GM12865 (cell line): Measurements from ENCODE around the gene POP4.

Source experiments
- DNase-seq: peaks from one replicate; pipeline ENCODE4 v3.0.0; 2010; ENCODE audit warnings: low read depth
- H3K4me3 ChIP-seq: 2 replicates; pipeline ENCODE4 v1.5.1; 2011; ENCODE audit warnings: mild to moderate bottlenecking, low read depth, low read length, control low read depth
- TF ChIP-seq, protein P1 (sequence below): IDR thresholded peaks from 2 replicates; pipeline ENCODE4 v1.5.1; 2011; ENCODE audit warnings: low read length, control low read depth, low read depth, inconsistent platforms; ENCODE audit not compliant: insufficient read depth; ENCODE audit errors: missing control alignments

Gene POP4

DNA sequence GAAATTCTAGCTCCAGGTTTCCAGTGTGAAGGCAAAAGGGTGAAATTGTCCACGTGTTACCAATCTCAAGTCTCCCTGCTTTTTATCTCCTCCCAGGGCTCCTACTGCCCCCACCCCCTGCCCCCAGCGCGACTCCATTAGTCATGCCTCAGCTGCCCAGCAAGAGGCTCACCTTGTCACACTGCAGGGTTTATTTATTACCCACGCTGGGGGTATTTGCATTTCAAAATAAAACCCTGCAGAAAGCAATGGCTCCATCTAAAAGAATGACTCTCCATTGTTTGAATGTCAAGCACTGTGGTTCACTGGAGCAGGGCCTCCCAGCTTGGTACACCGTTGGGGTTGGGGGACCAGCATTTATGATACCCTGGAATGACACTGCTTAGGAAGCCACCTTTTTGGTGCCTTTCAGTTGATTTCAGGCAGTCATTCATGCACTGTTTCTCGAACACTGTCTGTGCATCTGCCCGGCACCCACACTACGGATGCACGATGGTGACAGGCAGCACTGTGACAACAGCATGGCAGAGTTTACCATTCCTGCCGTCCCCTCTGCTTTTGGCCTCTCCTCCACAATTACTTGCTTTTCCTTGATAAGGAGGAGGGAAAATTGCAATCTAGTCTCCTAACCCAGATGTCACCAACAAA, 9.9 kb upstream of the POP4 start:
- DNase-seq, result no peak
- TF ChIP-seq, protein P1, sequence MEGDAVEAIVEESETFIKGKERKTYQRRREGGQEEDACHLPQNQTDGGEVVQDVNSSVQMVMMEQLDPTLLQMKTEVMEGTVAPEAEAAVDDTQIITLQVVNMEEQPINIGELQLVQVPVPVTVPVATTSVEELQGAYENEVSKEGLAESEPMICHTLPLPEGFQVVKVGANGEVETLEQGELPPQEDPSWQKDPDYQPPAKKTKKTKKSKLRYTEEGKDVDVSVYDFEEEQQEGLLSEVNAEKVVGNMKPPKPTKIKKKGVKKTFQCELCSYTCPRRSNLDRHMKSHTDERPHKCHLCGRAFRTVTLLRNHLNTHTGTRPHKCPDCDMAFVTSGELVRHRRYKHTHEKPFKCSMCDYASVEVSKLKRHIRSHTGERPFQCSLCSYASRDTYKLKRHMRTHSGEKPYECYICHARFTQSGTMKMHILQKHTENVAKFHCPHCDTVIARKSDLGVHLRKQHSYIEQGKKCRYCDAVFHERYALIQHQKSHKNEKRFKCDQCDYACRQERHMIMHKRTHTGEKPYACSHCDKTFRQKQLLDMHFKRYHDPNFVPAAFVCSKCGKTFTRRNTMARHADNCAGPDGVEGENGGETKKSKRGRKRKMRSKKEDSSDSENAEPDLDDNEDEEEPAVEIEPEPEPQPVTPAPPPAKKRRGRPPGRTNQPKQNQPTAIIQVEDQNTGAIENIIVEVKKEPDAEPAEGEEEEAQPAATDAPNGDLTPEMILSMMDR, result no peak
- H3K4me3 ChIP-seq, result no peak overlapping the region

DNA sequence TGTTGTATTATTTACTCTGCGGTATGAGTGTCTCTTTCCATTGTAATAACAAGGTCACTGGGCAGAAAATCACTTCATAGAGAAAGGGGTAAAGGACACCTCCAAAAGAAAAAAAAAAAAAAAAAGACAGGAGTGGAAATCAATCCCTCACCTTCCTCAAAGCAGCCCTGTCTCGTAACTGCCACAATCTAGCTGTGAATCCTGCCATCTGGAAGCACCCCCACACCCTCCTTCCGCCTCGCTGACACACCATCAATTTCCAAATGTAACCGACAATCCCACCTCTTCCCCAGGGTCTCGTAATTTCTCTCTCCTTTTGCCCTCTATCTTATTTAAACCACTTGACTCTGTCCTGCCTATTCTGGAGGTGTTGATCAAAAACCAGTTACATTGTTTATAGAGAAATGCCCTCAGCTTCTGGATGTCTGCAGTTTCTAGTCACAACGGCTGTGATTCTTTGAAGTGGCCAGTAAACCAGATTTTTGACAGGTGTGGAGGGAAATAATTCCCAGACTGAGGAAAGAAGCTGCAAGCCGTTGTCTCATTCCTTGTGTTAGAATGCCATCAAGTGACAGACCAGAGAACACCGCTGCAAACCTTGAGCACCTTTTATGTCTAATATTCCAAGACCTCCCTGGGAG, 9.1 kb upstream of the POP4 start:
- no peak overlapping the region for H3K4me3 ChIP-seq
- no peak for DNase-seq
- TF ChIP-seq, protein P1, result peak; percentile 53

DNA sequence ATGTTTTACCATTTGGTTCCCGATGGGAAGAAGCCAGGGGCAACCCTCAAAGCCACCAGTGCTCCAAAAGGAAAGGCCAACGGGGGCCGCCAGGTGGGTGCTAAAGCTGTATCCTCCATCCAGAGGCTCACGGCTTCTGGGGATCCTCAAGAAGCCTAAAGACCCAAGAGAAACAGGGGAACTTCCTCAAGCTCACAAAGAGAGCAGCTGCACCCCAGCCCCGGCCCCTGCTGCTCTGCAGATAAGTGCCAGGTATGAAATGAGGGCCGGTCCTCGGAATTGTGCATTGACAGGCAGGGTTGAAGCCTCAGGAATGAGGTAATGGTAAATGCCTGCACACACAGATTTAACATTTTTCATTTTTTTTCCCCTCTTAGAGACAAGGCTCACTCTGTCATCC, 8.0 kb upstream of the POP4 start:
- TF ChIP-seq, protein P1, result no peak
- H3K4me3 ChIP-seq, result no peak overlapping the region
- no peak for DNase-seq

DNA sequence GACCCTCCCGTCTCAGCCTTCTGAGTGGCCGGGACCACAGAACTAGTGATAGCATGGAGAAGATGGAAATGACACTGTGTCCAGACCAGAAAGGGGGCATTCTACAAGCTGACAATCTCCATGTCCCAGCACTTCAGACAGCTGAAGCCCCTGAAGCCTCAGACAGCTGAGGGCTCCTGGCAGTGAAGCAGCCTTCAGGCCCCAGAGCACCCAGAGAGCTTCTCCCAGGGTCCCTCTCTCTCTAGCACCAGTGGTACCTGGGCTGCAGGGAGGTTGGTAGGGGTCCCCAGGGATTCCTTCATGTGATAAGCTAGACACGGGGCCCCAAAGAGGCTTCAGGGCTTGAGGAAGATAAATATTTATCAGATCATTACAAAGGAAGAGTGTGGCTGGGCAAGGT, 7.6 kb upstream of the POP4 start:
- DNase-seq, result no peak
- H3K4me3 ChIP-seq, result no peak overlapping the region
- TF ChIP-seq, protein P1, result no peak

DNA sequence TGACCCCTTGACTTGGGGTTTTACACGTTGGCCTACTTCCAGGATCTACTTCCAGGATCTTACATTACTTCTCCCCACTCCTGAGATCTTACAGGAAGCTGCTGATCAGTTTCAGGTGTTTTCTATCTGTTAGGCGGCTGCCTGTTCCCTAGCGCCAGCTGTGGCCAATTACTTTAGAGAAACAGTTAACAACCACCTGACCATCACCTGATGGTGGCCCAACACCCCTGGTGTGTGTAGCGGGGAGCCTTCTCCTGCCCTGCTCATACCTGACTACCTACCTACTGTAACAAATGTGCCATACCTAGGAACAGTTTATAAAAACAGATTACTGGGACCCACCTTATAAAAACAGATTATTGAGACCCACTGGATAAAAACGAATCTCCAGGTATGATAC, 2.8 kb upstream of the POP4 start:
- DNase-seq, result no peak
- TF ChIP-seq, protein P1, result no peak
- H3K4me3 ChIP-seq, result no peak overlapping the region

DNA sequence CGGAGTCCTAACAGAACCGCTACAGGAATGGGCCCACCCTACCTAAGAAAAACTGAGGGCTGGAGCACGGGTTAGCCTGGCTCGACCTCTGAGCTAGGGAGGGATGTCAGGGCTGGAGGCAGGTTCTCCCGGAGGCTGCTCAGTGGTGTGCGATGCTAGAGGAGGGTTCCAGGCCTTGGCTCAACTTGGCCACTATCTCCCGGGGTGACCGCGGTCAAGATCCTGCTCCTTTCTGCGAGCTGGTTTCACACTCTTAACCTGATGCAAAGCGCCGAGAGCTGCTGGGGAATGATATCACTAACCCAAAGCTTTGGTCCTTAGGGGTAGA, 301 bp downstream of the POP4 start:
- TF ChIP-seq, protein P1, result no peak
- no peak for DNase-seq
- H3K4me3 ChIP-seq, result peak overlapping the region; percentile 93

DNA sequence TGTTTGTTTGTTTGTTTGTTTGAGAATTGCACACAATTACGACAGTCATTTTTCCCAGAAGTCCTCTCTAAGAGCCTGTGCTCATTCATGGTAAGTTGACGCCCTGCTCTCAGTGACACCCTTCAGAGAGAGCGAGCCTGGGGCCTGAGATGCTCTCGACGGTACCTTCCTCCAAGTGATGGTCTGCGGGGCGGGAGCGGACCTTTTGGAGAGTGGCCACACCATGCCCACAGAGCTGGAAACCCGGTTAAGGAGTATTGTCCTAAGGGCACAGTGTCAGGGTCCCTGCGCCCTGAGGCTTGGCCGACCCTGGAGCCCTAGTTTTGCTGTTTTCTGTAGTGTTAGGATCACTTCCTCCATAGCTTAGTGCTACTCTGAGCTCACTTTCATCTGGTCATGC, 3.6 kb downstream of the POP4 start:
- TF ChIP-seq, protein P1, result no peak
- H3K4me3 ChIP-seq, result no peak overlapping the region
- DNase-seq, result no peak
